ENCODE measurements around the gene BOC.

GRCh38 chr3:113261626-113262303, 50.4 kb downstream of the BOC start:
- no peak for TF ChIP-seq CTCF (conservative IDR thresholded peaks at IDR 0.05; ENCODE audit: low read depth in 2 of 2)
- no peak for TF ChIP-seq REST (IDR thresholded peaks at IDR 0.05; ENCODE audit: unreplicated experiment)
- no peak for TF ChIP-seq CREB1 (CRISPR knock-in tag; IDR thresholded peaks at IDR 0.05; ENCODE audit: low read depth)
- no peak for TF ChIP-seq EZH2phosphoT487 (IDR thresholded peaks at IDR 0.05; ENCODE audit: unreplicated experiment)
